WTC11 (cell line): ENCODE measurements around the gene P3R3URF. TPM values are rescaled to one million over a fixed set of nuclear protein-coding genes. Genes with fewer than 3 reads are reported as not detected.

Source experiments
- ATAC-seq: fragments of 200-7000 bp; cut with Tn5 transposase; 2 replicates; pipeline ENCODE4 v1.10.0; 2021; ENCODE audit warnings: mild to moderate bottlenecking, moderate library complexity
- CTCF ChIA-PET: fragments of 300-600 bp; sonication (Branson Sonifier 250); formaldehyde crosslinking; loops from one replicate; lab custom pipeline; 2021; ENCODE audit warnings: antibody characterized with exemption; lab: Charles Lee
- POLR2A ChIA-PET: fragments of 350-600 bp; sonication (Branson Sonifier 250); formaldehyde crosslinking; loops from one replicate; lab custom pipeline; 2021; ENCODE audit warnings: antibody characterized with exemption; lab: Charles Lee
- DNase-seq: peaks from one replicate; pipeline ENCODE4 v3.0.0; 2021; ENCODE audit warnings: low spot score
- H3K27ac Mint-ChIP-seq: 2 replicates; pipeline ENCODE4 v1.8.0; 2021; ENCODE audit warnings: mixed read lengths
- H3K27me3 Mint-ChIP-seq: 2 replicates; pipeline ENCODE4 v1.8.0; 2021; ENCODE audit warnings: low read depth, mild to moderate bottlenecking, moderate library complexity, mixed read lengths
- H3K36me3 Mint-ChIP-seq: 2 replicates; pipeline ENCODE4 v1.8.0; 2021; ENCODE audit warnings: mixed read lengths
- H3K4me1 Mint-ChIP-seq: 2 replicates; pipeline ENCODE4 v1.8.0; 2022; ENCODE audit warnings: mixed read lengths
- H3K4me3 Mint-ChIP-seq: 2 replicates; pipeline ENCODE4 v1.8.0; 2021; ENCODE audit warnings: mild to moderate bottlenecking, moderate library complexity, mixed read lengths
- H3K9me3 Mint-ChIP-seq: 2 replicates; pipeline ENCODE4 v1.8.0; 2021; ENCODE audit warnings: mixed read lengths
- ARID4B ChIP-seq: sonication (generic); formaldehyde crosslinking; IDR thresholded peaks from 2 replicates; pipeline ENCODE4 v1.8.0; 2023; ENCODE audit warnings: missing genetic modification reagents, mild to moderate bottlenecking, borderline replicate concordance
- GRHL2 ChIP-seq: fragments of 250-450 bp; sonication (Bioruptor Pico); IDR thresholded peaks from 2 replicates; pipeline ENCODE4 v1.8.0; 2022; ENCODE audit warnings: mild to moderate bottlenecking, moderate library complexity; ENCODE audit not compliant: insufficient replicate concordance, severe bottlenecking
- HMGA2 ChIP-seq: fragments of 250-450 bp; sonication (Bioruptor Pico); IDR thresholded peaks from 2 replicates; pipeline ENCODE4 v1.4.0; 2021; ENCODE audit warnings: mild to moderate bottlenecking, moderate library complexity
- MAX ChIP-seq: sonication (generic); formaldehyde crosslinking; IDR thresholded peaks from 2 replicates; pipeline ENCODE4 v1.8.0; 2022; ENCODE audit warnings: mild to moderate bottlenecking, missing genetic modification reagents
- SMAD3 ChIP-seq: sonication (generic); formaldehyde crosslinking; IDR thresholded peaks from 2 replicates; pipeline ENCODE4 v1.8.0; 2022; ENCODE audit warnings: missing genetic modification reagents, mild to moderate bottlenecking, borderline replicate concordance
- STAT6 ChIP-seq: sonication (generic); formaldehyde crosslinking; conservative IDR thresholded peaks from 2 replicates; pipeline ENCODE4 v1.8.1; 2023; ENCODE audit warnings: mild to moderate bottlenecking, low read depth, missing genetic modification reagents, moderate library complexity
- TP53 ChIP-seq: sonication (generic); formaldehyde crosslinking; IDR thresholded peaks from 2 replicates; pipeline ENCODE4 v1.8.1; 2023; ENCODE audit warnings: mild to moderate bottlenecking, missing genetic modification reagents
- total RNA-seq: library from RNA; stranded (reverse); gene quantifications from 3 replicates; pipeline ENCODE4 v1.2.3, GENCODE V29; 2021
- TF ChIP-seq, protein P1 (sequence below): sonication (generic); formaldehyde crosslinking; IDR thresholded peaks from 2 replicates; pipeline ENCODE4 v1.8.0; 2022; ENCODE audit warnings: mild to moderate bottlenecking, missing genetic modification reagents
- TF ChIP-seq, protein P2 (sequence below): sonication (generic); formaldehyde crosslinking; IDR thresholded peaks from 2 replicates; pipeline ENCODE4 v1.8.1; 2023; ENCODE audit warnings: mild to moderate bottlenecking, moderate library complexity, missing genetic modification reagents
- TF ChIP-seq, protein P3 (sequence below): fragments of 250-450 bp; sonication (Bioruptor Pico); IDR thresholded peaks from 2 replicates; pipeline ENCODE4 v1.8.0; 2021; ENCODE audit warnings: mild to moderate bottlenecking
- TF ChIP-seq, protein P4 (sequence below): sonication (generic); formaldehyde crosslinking; IDR thresholded peaks from 2 replicates; pipeline ENCODE4 v1.8.1; 2022; ENCODE audit warnings: missing genetic modification reagents, borderline replicate concordance

The P3R3URF gene
- total RNA-seq, 1 experiment from 2014 or later = not detected

DNA sequence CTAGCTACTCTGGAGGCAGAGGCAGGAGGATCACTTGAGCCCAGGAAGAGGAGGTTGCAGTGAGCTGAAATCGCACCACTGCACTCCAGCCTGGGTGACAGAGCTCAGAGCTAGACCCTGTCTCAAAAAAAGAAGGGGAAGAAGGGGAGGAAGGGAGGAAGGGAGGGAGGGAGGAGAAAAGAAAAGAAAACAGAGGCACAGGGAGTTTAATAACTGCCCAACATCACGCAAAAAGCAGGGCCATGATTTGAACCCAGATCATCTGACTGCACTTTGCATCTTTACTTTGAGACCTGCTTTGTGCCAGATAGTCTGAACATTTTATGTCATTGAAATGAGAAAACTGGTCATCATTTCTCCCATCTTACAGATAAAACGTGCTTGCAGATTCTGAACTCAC, 28.9 kb upstream of the P3R3URF start:
- no peak for DNase-seq
- peak overlapping the region; percentile 24; the same call in 1 of the 2 replicates for H3K4me3 Mint-ChIP-seq
- no peak for TF ChIP-seq GRHL2 (CRISPR knock-in tag)
- TF ChIP-seq, protein P1, sequence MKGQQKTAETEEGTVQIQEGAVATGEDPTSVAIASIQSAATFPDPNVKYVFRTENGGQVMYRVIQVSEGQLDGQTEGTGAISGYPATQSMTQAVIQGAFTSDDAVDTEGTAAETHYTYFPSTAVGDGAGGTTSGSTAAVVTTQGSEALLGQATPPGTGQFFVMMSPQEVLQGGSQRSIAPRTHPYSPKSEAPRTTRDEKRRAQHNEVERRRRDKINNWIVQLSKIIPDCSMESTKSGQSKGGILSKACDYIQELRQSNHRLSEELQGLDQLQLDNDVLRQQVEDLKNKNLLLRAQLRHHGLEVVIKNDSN (CRISPR knock-in tag) = no peak
- TF ChIP-seq STAT6 (CRISPR knock-in tag) = no peak
- TF ChIP-seq ARID4B (CRISPR knock-in tag) = no peak
- TF ChIP-seq, protein P2, sequence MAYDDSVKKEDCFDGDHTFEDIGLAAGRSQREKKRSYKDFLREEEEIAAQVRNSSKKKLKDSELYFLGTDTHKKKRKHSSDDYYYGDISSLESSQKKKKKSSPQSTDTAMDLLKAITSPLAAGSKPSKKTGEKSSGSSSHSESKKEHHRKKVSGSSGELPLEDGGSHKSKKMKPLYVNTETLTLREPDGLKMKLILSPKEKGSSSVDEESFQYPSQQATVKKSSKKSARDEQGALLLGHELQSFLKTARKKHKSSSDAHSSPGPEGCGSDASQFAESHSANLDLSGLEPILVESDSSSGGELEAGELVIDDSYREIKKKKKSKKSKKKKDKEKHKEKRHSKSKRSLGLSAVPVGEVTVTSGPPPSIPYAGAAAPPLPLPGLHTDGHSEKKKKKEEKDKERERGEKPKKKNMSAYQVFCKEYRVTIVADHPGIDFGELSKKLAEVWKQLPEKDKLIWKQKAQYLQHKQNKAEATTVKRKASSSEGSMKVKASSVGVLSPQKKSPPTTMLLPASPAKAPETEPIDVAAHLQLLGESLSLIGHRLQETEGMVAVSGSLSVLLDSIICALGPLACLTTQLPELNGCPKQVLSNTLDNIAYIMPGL (CRISPR knock-in tag) = no peak
- TF ChIP-seq, protein P3, sequence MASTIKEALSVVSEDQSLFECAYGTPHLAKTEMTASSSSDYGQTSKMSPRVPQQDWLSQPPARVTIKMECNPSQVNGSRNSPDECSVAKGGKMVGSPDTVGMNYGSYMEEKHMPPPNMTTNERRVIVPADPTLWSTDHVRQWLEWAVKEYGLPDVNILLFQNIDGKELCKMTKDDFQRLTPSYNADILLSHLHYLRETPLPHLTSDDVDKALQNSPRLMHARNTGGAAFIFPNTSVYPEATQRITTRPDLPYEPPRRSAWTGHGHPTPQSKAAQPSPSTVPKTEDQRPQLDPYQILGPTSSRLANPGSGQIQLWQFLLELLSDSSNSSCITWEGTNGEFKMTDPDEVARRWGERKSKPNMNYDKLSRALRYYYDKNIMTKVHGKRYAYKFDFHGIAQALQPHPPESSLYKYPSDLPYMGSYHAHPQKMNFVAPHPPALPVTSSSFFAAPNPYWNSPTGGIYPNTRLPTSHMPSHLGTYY (CRISPR knock-in tag) = no peak
- TF ChIP-seq, protein P4, sequence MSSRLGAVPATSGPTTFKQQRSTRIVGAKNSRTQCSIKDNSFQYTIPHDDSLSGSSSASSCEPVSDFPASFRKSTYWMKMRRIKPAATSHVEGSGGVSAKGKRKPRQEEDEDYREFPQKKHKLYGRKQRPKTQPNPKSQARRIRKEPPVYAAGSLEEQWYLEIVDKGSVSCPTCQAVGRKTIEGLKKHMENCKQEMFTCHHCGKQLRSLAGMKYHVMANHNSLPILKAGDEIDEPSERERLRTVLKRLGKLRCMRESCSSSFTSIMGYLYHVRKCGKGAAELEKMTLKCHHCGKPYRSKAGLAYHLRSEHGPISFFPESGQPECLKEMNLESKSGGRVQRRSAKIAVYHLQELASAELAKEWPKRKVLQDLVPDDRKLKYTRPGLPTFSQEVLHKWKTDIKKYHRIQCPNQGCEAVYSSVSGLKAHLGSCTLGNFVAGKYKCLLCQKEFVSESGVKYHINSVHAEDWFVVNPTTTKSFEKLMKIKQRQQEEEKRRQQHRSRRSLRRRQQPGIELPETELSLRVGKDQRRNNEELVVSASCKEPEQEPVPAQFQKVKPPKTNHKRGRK (CRISPR knock-in tag) = no peak
- no peak for TF ChIP-seq MAX (CRISPR knock-in tag)
- TF ChIP-seq HMGA2 (CRISPR knock-in tag) = no peak
- no peak for TF ChIP-seq TP53 (CRISPR knock-in tag)
- TF ChIP-seq SMAD3 (CRISPR knock-in tag) = no peak
- TF ChIP-seq, all 79 proteins: peak for 0
- no peak overlapping the region for H3K27ac Mint-ChIP-seq
- no peak for ATAC-seq
- H3K36me3 Mint-ChIP-seq = no peaks in the 10 kb centered on the region
- no peaks in the 10 kb centered on the region for H3K9me3 Mint-ChIP-seq
- peaks cover 24% of the 10 kb centered on the region for H3K4me1 Mint-ChIP-seq
- H3K27me3 Mint-ChIP-seq = no peaks in the 10 kb centered on the region; the same call in 1 of the 2 replicates
- POLR2A ChIA-PET = no interaction called here
- CTCF ChIA-PET = interaction anchor here (7.2 kb wide), 1 partner anchor 19 kb away, joined by 67 read pairs; no protein-coding TSS in a partner anchor
